Activated CD4-positive, alpha-beta memory T cell treated with anti-CD3 and anti-CD28 coated beads for 36 hours (primary cell): Measurements from ENCODE around the gene NAALADL2. TPM values are rescaled to one million over a fixed set of nuclear protein-coding genes. Genes with fewer than 3 reads are reported as not detected.

Experiments used
- CTCF ChIA-PET: fragments of 350-600 bp; sonication (Branson Sonifier 250); formaldehyde crosslinking; loops from one replicate; lab custom pipeline; 2021; ENCODE audit warnings: antibody characterized with exemption, inconsistent platforms; lab: Charles Lee
- POLR2A ChIA-PET: fragments of 350-600 bp; sonication (Branson Sonifier 250); formaldehyde crosslinking; loops from one replicate; lab custom pipeline; 2021; ENCODE audit warnings: antibody characterized with exemption; lab: Charles Lee
- DNase-seq: peaks from one replicate; pipeline ENCODE4 v3.0.0-alpha.2; 2020
- H3K27ac Mint-ChIP-seq: one replicate; pipeline ENCODE4 v1.8.0; 2021; ENCODE audit warnings: mixed read lengths
- H3K27me3 Mint-ChIP-seq: one replicate; pipeline ENCODE4 v1.8.0; 2021; ENCODE audit warnings: mixed read lengths
- H3K36me3 Mint-ChIP-seq: one replicate; pipeline ENCODE4 v1.8.0; 2021; ENCODE audit warnings: mixed read lengths
- H3K4me1 Mint-ChIP-seq: one replicate; pipeline ENCODE4 v1.8.0; 2021; ENCODE audit warnings: low read depth, mixed read lengths
- H3K4me3 Mint-ChIP-seq: one replicate; pipeline ENCODE4 v1.8.0; 2021; ENCODE audit warnings: mild to moderate bottlenecking, mixed read lengths
- H3K9me3 Mint-ChIP-seq: one replicate; pipeline ENCODE4 v1.8.0; 2021; ENCODE audit warnings: mixed read lengths
- intact Hi-C: fragments of 100-400 bp; cut with micrococcal nuclease; formaldehyde crosslinking; loops from one replicate; pipeline ENCODE4 v1.15.1; 2023
- total RNA-seq, 2 experiments: library from RNA; stranded (reverse); gene quantifications; one replicate each; pipeline ENCODE4 v1.2.3, GENCODE V29; 2021

The NAALADL2 gene
- total RNA-seq, 2 experiments from 2014 or later: not detected

GRCh38 chr3:174955513-174956016, 96.4 kb downstream of the NAALADL2 start:
- intact Hi-C loops: no loop called here
- CTCF ChIA-PET: no interaction called here

GRCh38 chr3:174957081-174957480, 97.9 kb downstream of the NAALADL2 start:
- DNase-seq: no peak
- H3K36me3 Mint-ChIP-seq: no peaks in the 10 kb centered on the region
- no peak overlapping the region for H3K27ac Mint-ChIP-seq
- intact Hi-C loops: no loop called here
- H3K27me3 Mint-ChIP-seq: no peaks in the 10 kb centered on the region
- no peak overlapping the region for H3K4me3 Mint-ChIP-seq
- ChIA-PET CTCF (interaction anchor here (0.6 kb wide), 1 partner anchor 131 kb away, joined by 4 read pairs; no protein-coding TSS in a partner anchor), POLR2A (no interaction called here)
- no peaks in the 10 kb centered on the region for H3K9me3 Mint-ChIP-seq
- H3K4me1 Mint-ChIP-seq: no peaks in the 10 kb centered on the region

More at GRCh38 chr3:174955513-174956016, 96.4 kb downstream of the NAALADL2 start:
- Mint-ChIP-seq H3K9me3 (no peaks in the 10 kb centered on the region), H3K36me3 (no peaks in the 10 kb centered on the region), H3K4me1 (no peaks in the 10 kb centered on the region), H3K27ac (no peak overlapping the region), H3K27me3 (no peaks in the 10 kb centered on the region), H3K4me3 (no peak overlapping the region)
- POLR2A ChIA-PET: no interaction called here
- DNase-seq: no peak

- ChIA-PET POLR2A (interaction anchor here (0.6 kb wide), 1 partner anchor 747 kb away, joined by 3 read pairs; no protein-coding TSS in a partner anchor), CTCF (interaction anchor here (0.6 kb wide), 1 partner anchor 131 kb away, joined by 4 read pairs; no protein-coding TSS in a partner anchor)
- H3K36me3 Mint-ChIP-seq: no peaks in the 10 kb centered on the region
- no peaks in the 10 kb centered on the region for H3K9me3 Mint-ChIP-seq
- no peak overlapping the region for H3K27ac Mint-ChIP-seq
- no peak overlapping the region for H3K4me3 Mint-ChIP-seq
- H3K27me3 Mint-ChIP-seq: no peaks in the 10 kb centered on the region
- no peak for DNase-seq
- H3K4me1 Mint-ChIP-seq: no peaks in the 10 kb centered on the region
- intact Hi-C loops: no loop called here
Observed at GRCh38 chr3:174957551-174958001, 98.4 kb downstream of the NAALADL2 start.

GRCh38 chr3:174958671-174959328, 99.7 kb downstream of the NAALADL2 start:
- no peak overlapping the region for H3K27ac Mint-ChIP-seq
- H3K4me1 Mint-ChIP-seq: no peaks in the 10 kb centered on the region
- no peaks in the 10 kb centered on the region for H3K36me3 Mint-ChIP-seq
- no peaks in the 10 kb centered on the region for H3K9me3 Mint-ChIP-seq
- intact Hi-C loops: no loop called here
- H3K27me3 Mint-ChIP-seq: no peaks in the 10 kb centered on the region
- no peak for DNase-seq
- POLR2A ChIA-PET: no interaction called here
- CTCF ChIA-PET: no interaction called here
- H3K4me3 Mint-ChIP-seq: no peak overlapping the region

- Mint-ChIP-seq H3K36me3 (no peaks in the 10 kb centered on the region), H3K27me3 (no peaks in the 10 kb centered on the region), H3K9me3 (no peaks in the 10 kb centered on the region), H3K4me1 (no peaks in the 10 kb centered on the region), H3K27ac (no peak overlapping the region), H3K4me3 (no peak overlapping the region)
- ChIA-PET POLR2A (no interaction called here), CTCF (no interaction called here)
- intact Hi-C loops: no loop called here
- no peak for DNase-seq
Observed at GRCh38 chr3:174959556-174960065, 100.5 kb downstream of the NAALADL2 start.

- no peak overlapping the region for H3K4me3 Mint-ChIP-seq
- H3K27me3 Mint-ChIP-seq: no peaks in the 10 kb centered on the region
- ChIA-PET CTCF (no interaction called here), POLR2A (no interaction called here)
- no peaks in the 10 kb centered on the region for H3K36me3 Mint-ChIP-seq
- no peak for DNase-seq
- H3K27ac Mint-ChIP-seq: no peak overlapping the region
- H3K9me3 Mint-ChIP-seq: no peaks in the 10 kb centered on the region
- intact Hi-C loops: no loop called here
- no peaks in the 10 kb centered on the region for H3K4me1 Mint-ChIP-seq
Observed at GRCh38 chr3:174960898-174961297, 101.8 kb downstream of the NAALADL2 start.

- Mint-ChIP-seq H3K36me3 (no peaks in the 10 kb centered on the region), H3K4me1 (no peaks in the 10 kb centered on the region), H3K27me3 (no peaks in the 10 kb centered on the region), H3K4me3 (no peak overlapping the region), H3K27ac (no peak overlapping the region), H3K9me3 (no peaks in the 10 kb centered on the region)
- intact Hi-C loops: no loop called here
- no peak for DNase-seq
- ChIA-PET POLR2A (no interaction called here), CTCF (no interaction called here)
Observed at GRCh38 chr3:174973465-174973864, 114.3 kb downstream of the NAALADL2 start.

GRCh38 chr3:174986685-174987084, 127.6 kb downstream of the NAALADL2 start:
- DNase-seq: no peak
- no peaks in the 10 kb centered on the region for H3K4me1 Mint-ChIP-seq
- ChIA-PET POLR2A (no interaction called here), CTCF (no interaction called here)
- intact Hi-C loops: no loop called here
- H3K36me3 Mint-ChIP-seq: no peaks in the 10 kb centered on the region
- H3K9me3 Mint-ChIP-seq: peaks cover 7% of the 10 kb centered on the region
- H3K27ac Mint-ChIP-seq: no peak overlapping the region
- H3K27me3 Mint-ChIP-seq: no peaks in the 10 kb centered on the region
- no peak overlapping the region for H3K4me3 Mint-ChIP-seq

- intact Hi-C loops: no loop called here
- Mint-ChIP-seq H3K36me3 (no peaks in the 10 kb centered on the region), H3K9me3 (peaks cover 4% of the 10 kb centered on the region), H3K4me1 (no peaks in the 10 kb centered on the region), H3K27me3 (no peaks in the 10 kb centered on the region), H3K4me3 (no peak overlapping the region), H3K27ac (no peak overlapping the region)
- POLR2A ChIA-PET: no interaction called here
- DNase-seq: no peak
- CTCF ChIA-PET: no interaction called here
Observed at GRCh38 chr3:175001091-175001490, 142.0 kb downstream of the NAALADL2 start.

- Mint-ChIP-seq H3K4me1 (no peaks in the 10 kb centered on the region), H3K9me3 (peaks cover 4% of the 10 kb centered on the region), H3K27ac (no peak overlapping the region), H3K4me3 (no peak overlapping the region), H3K36me3 (no peaks in the 10 kb centered on the region), H3K27me3 (no peaks in the 10 kb centered on the region)
- ChIA-PET POLR2A (no interaction called here), CTCF (no interaction called here)
- no peak for DNase-seq
- intact Hi-C loops: no loop called here
Observed at GRCh38 chr3:175002732-175003143, 143.6 kb downstream of the NAALADL2 start.

- Mint-ChIP-seq H3K4me3 (no peak overlapping the region), H3K4me1 (no peaks in the 10 kb centered on the region), H3K9me3 (peaks cover 4% of the 10 kb centered on the region), H3K36me3 (no peaks in the 10 kb centered on the region), H3K27ac (no peak overlapping the region), H3K27me3 (no peaks in the 10 kb centered on the region)
- intact Hi-C loops: no loop called here
- ChIA-PET CTCF (no interaction called here), POLR2A (no interaction called here)
- no peak for DNase-seq
Observed at GRCh38 chr3:175003590-175003989, 144.5 kb downstream of the NAALADL2 start.

GRCh38 chr3:175005193-175005592, 146.1 kb downstream of the NAALADL2 start:
- no peak for DNase-seq
- Mint-ChIP-seq H3K4me1 (no peaks in the 10 kb centered on the region), H3K27ac (no peak overlapping the region), H3K9me3 (peaks cover 4% of the 10 kb centered on the region), H3K36me3 (no peaks in the 10 kb centered on the region), H3K4me3 (no peak overlapping the region), H3K27me3 (no peaks in the 10 kb centered on the region)
- ChIA-PET CTCF (no interaction called here), POLR2A (no interaction called here)
- intact Hi-C loops: no loop called here

- no peak for DNase-seq
- Mint-ChIP-seq H3K9me3 (peaks cover 4% of the 10 kb centered on the region), H3K36me3 (no peaks in the 10 kb centered on the region), H3K4me3 (no peak overlapping the region), H3K27ac (no peak overlapping the region), H3K4me1 (no peaks in the 10 kb centered on the region), H3K27me3 (no peaks in the 10 kb centered on the region)
- intact Hi-C loops: no loop called here
- CTCF ChIA-PET: no interaction called here
- POLR2A ChIA-PET: no interaction called here
Observed at GRCh38 chr3:175005881-175006280, 146.7 kb downstream of the NAALADL2 start.
